ENCODE results near the gene CPAMD8.

- TF ChIP-seq YY1 (IDR thresholded peaks at IDR 0.05; ENCODE audit: insufficient read depth, insufficient read length) (no peak), ZNF274 (IDR thresholded peaks at IDR 0.05; ENCODE audit: low read depth, low read length) (no peak)
These were observed 81.3 kb downstream of the CPAMD8 start for GRCh38 chr19:16945364-16945714.
